Lower leg skin (tissue), 3 donors: Measurements from ENCODE around the gene DTX3.

Experiments
- CTCF ChIP-seq, 3 donors: fragments of 450-650 bp; IDR thresholded peaks; one replicate each; pipeline ENCODE4 v1.5.1; 2016; ENCODE audit warnings: antibody characterized with exemption in 3 of 3, mild to moderate bottlenecking in 3 of 3, moderate library complexity in 2 of 3
- POLR2A ChIP-seq, 2 donors: fragments of 450-650 bp; IDR thresholded peaks; one replicate each; pipeline ENCODE4 v1.6.1; 2016 to 2017; ENCODE audit warnings: antibody characterized with exemption in 2 of 2, mild to moderate bottlenecking in 1 of 2, moderate library complexity in 1 of 2

- TF ChIP-seq CTCF (IDR thresholded peaks at IDR 0.05) (no peak), POLR2A (IDR thresholded peaks at IDR 0.05) (no peak)
Observed at GRCh38 chr12:57611827-57612710, 7.4 kb downstream of the DTX3 start.
